ENCODE measurements around the gene EGFL6.
A peak's percentile ranks its signal among the peaks of the same experiment; 100 is the strongest.
"Not testable (repeated sequence)": the region's sequence is repeated elsewhere in the genome, so short reads cannot be mapped to it uniquely, and the experiment has no call there.

The EGFL6 gene

DNA sequence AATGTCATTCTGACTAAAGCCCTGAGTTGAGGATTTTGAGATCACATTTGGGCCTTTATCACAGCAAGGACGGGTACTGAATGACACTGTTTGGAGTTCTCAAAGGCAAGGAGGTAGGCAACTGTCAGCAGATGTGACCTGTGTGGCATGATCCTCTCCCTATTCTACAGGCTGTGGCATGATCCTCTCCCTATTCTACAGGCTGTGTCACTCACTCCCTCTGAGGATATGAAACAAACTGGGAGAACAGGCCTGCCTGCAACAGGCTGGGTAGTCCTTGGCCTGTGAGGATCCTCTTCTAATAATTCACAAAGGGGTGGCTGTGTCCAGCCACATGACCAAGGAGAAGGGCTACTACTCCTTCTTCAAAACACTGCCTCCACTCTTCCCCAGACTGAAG is 68.6 kb downstream of the EGFL6 start:
- H3K4me3 ChIP-seq, result no peak overlapping the region
- no peak overlapping the region for H3K27ac ChIP-seq
- DNase-seq (ENCODE audit: low spot score), result no peak
- TF ChIP-seq, protein P1, sequence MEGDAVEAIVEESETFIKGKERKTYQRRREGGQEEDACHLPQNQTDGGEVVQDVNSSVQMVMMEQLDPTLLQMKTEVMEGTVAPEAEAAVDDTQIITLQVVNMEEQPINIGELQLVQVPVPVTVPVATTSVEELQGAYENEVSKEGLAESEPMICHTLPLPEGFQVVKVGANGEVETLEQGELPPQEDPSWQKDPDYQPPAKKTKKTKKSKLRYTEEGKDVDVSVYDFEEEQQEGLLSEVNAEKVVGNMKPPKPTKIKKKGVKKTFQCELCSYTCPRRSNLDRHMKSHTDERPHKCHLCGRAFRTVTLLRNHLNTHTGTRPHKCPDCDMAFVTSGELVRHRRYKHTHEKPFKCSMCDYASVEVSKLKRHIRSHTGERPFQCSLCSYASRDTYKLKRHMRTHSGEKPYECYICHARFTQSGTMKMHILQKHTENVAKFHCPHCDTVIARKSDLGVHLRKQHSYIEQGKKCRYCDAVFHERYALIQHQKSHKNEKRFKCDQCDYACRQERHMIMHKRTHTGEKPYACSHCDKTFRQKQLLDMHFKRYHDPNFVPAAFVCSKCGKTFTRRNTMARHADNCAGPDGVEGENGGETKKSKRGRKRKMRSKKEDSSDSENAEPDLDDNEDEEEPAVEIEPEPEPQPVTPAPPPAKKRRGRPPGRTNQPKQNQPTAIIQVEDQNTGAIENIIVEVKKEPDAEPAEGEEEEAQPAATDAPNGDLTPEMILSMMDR (IDR thresholded peaks at IDR 0.05), result no peak

DNA sequence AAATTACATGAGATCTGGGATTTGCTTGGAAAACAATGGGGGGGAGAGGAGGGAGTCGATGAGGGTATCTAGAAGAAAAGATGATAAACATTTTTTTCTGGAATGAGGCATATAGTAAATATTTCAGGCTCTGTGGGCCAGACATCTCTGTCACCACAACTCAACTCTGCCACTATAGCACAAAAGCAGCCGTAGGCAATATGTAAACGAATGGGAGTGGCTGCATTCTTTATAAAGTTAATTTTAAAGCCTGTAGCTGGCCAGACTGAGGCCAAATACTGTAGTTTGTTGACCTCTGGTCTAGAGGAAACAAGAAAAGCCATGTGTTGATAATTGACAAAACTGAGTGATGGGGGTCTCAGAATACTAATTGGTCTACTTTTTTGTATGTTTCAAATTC is 69.4 kb downstream of the EGFL6 start:
- Histone ChIP-seq H3K4me3 (no peak overlapping the region), H3K27ac (no peak overlapping the region)
- TF ChIP-seq, protein P1 (IDR thresholded peaks at IDR 0.05), result no peak
- no peak for DNase-seq (ENCODE audit: low spot score)

DNA sequence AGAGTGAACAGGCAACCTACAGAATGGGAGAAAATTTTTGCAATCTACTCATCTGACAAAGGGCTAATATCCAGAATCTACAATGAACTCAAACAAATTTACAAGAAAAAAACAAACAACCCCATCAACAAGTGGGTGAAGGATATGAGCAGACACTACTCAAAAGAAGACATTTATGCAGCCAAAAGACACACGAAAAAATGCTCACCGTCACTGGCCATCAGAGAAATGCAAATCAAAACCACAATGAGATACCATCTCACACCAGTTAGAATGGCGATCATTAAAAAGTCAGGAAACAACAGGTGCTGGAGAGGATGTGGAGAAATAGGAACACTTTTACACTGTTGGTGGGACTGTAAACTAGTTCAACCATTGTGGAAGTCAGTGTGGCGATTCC is 72.3 kb downstream of the EGFL6 start:
- DNase-seq (ENCODE audit: low spot score); H3K27ac ChIP-seq; H3K4me3 ChIP-seq: not testable (repeated sequence)

DNA sequence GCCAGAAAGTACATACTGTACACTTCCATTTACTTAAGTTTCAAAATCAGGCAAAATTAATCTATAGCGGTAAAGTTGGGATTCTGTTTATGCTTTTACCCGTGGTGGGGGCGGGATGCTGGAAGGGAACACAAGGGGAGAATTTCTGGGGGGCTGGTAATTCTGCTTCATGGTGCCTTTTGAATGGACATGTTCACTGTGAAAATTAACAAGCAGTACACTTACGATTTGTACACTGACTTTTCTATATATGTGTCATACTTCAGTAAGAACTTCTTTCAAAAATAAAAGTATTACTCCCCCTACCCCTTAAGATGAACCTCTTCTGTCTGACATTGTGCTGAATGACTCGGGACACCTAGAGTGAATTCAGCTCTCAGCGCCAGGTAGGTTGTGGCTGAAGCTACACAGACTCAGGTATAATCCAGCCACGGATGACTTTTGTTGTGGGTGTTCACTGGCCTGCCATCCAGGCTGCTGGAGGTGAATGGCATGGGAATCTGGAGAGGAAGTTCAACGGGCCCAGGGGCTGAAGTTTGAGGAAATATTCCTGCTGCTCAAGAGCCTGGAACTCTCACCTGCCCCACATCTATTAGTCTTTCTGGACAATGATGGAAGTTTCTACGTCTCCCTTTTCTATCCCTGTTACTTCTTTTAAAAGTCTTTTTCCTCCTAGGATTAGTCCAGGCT is 76.2 kb downstream of the EGFL6 start:
- Histone ChIP-seq H3K27ac (no peak overlapping the region), H3K4me3 (no peak overlapping the region)
- TF ChIP-seq, protein P1 (IDR thresholded peaks at IDR 0.05), result no peak
- DNase-seq (ENCODE audit: low spot score), result no peak

DNA sequence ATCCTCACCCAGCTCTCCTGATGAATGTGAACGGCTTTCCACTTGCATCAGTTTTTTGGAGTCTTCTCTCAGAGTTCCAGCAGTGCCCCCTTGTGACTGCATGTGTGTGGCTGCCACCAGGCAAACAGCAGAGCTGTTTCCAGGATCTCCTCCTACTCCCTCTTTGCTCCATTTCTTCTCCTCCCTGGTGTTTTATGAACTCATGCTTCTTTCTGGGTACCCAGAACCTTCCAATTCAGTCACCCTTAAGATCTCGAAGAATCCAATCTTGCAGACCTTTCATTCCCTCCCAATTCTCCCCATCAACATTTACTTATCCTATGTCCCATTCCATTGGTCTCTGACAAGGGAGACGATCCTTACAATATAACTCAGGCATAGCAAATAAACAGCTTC is 76.8 kb downstream of the EGFL6 start:
- DNase-seq (ENCODE audit: low spot score), result no peak
- no peak overlapping the region for H3K27ac ChIP-seq
- TF ChIP-seq, protein P1 (IDR thresholded peaks at IDR 0.05), result peak; percentile 49
- H3K4me3 ChIP-seq, result no peak overlapping the region

DNA sequence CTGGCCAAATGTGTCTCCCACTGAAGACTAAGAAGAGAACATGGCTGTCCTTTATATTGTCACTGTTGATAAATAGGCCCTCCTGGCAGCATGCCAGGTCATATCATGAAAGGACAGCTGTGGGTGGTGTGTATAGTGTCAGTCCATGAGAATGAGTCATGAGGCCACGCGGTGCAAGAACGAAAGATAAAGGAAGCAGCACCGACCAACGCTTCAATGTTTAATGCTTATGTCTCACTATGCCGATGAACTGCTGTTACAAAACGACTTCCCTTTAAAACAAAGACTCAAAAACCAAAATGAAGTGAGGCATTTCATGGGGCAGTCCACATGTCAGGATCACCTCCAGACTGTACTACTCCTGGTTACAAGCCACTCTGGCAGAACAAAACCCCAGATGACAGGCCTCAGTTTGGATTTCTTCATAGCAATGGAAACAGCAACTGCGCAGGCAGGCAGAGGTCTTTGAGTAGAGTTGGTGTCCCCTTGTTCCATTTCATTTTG is 78.4 kb downstream of the EGFL6 start:
- Histone ChIP-seq H3K4me3 (no peak overlapping the region), H3K27ac (no peak overlapping the region)
- DNase-seq (ENCODE audit: low spot score), result no peak
- TF ChIP-seq, protein P1 (IDR thresholded peaks at IDR 0.05), result no peak

DNA sequence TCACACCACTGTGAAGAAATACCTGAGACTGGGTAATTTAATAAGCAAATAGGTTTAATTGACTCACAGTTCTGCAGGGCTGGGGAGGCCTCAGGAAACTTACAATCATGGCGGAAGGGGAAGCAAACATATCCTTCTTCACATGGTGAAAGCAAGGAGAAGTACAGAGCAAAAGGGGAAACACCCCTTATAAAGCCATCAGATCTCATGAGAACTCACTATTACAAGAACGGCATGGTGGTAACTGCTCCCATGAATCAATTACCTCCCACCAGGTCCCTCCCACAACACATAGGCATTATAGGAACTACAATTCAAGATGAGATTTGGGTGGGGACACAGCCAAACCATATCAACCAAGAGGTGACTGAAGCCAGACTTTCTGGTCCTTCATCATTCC is 78.9 kb downstream of the EGFL6 start:
- H3K27ac ChIP-seq; H3K4me3 ChIP-seq; DNase-seq (ENCODE audit: low spot score): not testable (repeated sequence)

DNA sequence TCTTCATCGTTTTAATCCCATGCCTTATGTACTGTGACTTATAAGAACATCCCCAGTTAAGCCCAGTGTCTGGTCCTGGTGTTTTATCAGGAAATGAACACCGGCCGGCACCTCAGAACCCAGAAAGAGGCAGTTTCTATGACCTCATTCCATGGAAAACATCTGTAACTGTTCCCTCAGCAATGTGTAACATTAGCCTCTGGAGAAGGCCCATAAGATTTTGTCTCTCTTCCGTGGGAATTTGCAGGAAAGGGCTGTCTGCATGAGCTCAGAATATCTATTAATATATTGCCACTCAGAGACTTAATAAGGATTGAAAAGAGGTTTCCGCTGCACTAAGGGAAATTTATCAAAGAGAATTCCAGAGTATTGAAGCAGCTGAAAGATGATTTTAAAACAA is 80.4 kb downstream of the EGFL6 start:
- TF ChIP-seq, protein P1 (IDR thresholded peaks at IDR 0.05), result no peak
- no peak for DNase-seq (ENCODE audit: low spot score)
- peak overlapping the region in 1 of 2 donors; percentile 38 for H3K27ac ChIP-seq
- no peak overlapping the region for H3K4me3 ChIP-seq
